ENCODE measurements around the gene COX6B2. TPM values are rescaled to one million over a fixed set of nuclear protein-coding genes. Genes with fewer than 3 reads are reported as not detected.
A peak's percentile ranks its signal among the peaks of the same experiment; 100 is the strongest.

The COX6B2 gene
- total and polyA plus RNA-seq, 10 donors: 0.06 to 1.6 (median 0.47) TPM; not detected in 3

DNA sequence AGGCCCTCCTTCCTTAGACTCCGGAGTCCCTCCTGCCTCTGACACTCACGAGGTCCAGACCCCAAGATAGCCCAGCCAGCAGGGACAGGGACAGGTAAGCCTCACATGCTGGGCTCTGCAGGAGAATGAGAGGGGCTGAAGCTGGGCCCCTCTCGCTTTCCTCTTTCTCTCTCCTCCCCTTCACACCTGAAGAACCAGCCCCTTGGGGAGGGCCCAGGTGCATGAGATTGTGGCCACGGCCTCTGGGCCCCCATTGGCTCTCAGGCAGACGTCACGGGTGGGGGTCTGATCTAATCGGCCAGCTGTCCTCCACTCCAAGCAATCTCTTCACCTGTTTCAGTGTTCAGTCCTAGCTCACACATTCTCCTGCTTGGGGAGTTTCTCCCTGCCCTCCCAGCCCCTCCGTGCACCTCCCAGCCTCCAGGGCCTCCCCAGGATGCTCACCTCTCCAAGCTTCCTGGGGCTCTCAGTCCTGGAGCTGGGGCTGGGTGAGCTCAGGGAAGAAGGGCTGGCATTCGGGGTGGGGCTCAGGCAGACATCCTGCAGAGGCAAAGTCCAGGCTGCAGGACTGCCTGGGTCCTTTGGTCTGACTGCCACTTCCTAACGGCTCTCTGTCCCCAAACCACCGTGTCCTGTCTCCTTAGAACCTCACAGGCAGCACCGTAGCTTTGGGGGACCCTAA, 32.2 kb downstream of the COX6B2 start:
- intact Hi-C loops (cut with DNase I; ENCODE audit: low total_unique reads): no loop called here
- Histone ChIP-seq H3K9me3 (no peaks in the 10 kb centered on the region), H3K4me3 (peak overlapping the region in 2 of 8 donors; percentile 5 to 9), H3K27me3 (replicated peaks in 1 of 7) (peaks cover 0 to 24% (median 0%) of the 10 kb centered on the region in 7 donors), H3K36me3 (peaks cover 0 to 9% (median 0%) of the 10 kb centered on the region in 6 donors), H3K4me1 (peaks cover 0 to 40% (median 0%) of the 10 kb centered on the region in 6 donors), H3K27ac (peak overlapping the region in 2 of 8 donors; percentile 53 to 76)
- TF ChIP-seq POLR2AphosphoS5 (IDR thresholded peaks at IDR 0.05) (no peak), POLR2A (IDR thresholded peaks at IDR 0.05) (no peak), CTCF (IDR thresholded peaks at IDR 0.05 in 8 of 11, conservative IDR thresholded peaks at IDR 0.05 in 3 of 11) (no peak)
- 45 to 55% (median 51%) methylated on average over 11 to 12 of the region's 12 CpGs for WGBS, 5 donors
- no peak for DNase-seq

- Histone ChIP-seq H3K4me3 (no peak overlapping the region), H3K4me1 (peaks cover 0 to 40% (median 0%) of the 10 kb centered on the region in 6 donors), H3K27me3 (replicated peaks in 1 of 7) (peaks cover 0 to 24% (median 0%) of the 10 kb centered on the region in 7 donors), H3K27ac (no peak overlapping the region), H3K9me3 (no peaks in the 10 kb centered on the region), H3K36me3 (peaks cover 0 to 10% (median 0%) of the 10 kb centered on the region in 6 donors)
- intact Hi-C loops (cut with DNase I; ENCODE audit: low total_unique reads): no loop called here
- DNase-seq: no peak
- 37 to 57% (median 48%) methylated on average over 9 of the region's 9 CpGs for WGBS, 5 donors
- TF ChIP-seq POLR2A (IDR thresholded peaks at IDR 0.05): no peak
- no peak for TF ChIP-seq POLR2AphosphoS5 (IDR thresholded peaks at IDR 0.05)
- no peak for TF ChIP-seq CTCF (IDR thresholded peaks at IDR 0.05 in 8 of 11, conservative IDR thresholded peaks at IDR 0.05 in 3 of 11)
Measured at GRCh38 chr19:55321466-55322137, 32.9 kb downstream of the COX6B2 start.

DNA sequence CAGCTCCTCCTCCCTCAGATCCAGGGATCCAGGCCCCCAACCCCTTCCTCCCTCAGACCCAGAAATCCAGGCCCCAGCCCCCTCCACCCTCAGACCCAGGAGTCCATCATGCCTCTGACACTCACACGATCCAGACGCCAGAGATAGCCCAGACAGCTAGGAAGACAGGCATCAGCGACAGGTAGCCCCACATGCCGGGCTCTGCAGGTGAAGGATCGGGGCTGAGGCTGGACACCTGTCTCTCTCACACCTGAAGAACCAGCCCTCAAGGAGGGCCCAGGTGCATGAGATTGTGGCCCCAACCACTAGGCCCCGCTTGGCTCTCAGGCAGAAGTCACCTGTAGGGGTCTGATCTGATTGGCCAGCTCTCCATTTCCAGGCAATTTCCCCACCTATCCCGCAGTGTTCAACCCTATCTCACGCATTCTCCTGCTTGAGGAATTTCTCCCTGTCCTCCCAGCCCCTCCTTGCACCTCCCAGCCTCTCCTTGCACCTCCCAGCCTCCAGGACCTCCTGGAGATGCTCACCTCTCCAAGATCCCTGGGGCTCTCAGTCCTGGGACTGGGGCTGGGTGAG, 33.6 kb downstream of the COX6B2 start:
- 83 to 89% (median 86%) methylated on average over 8 of the region's 8 CpGs for WGBS, 5 donors
- DNase-seq: no peak
- no peaks in the 10 kb centered on the region for H3K9me3 ChIP-seq
- H3K27ac ChIP-seq: no peak overlapping the region
- H3K27me3 ChIP-seq (replicated peaks in 1 of 7): peaks cover 0 to 24% (median 0%) of the 10 kb centered on the region in 7 donors
- H3K4me1 ChIP-seq: peaks cover 0 to 34% (median 0%) of the 10 kb centered on the region in 6 donors
- intact Hi-C loops (cut with DNase I; ENCODE audit: low total_unique reads): no loop called here
- H3K4me3 ChIP-seq: no peak overlapping the region
- H3K36me3 ChIP-seq: peaks cover 0 to 13% (median 0%) of the 10 kb centered on the region in 6 donors
- TF ChIP-seq CTCF (IDR thresholded peaks at IDR 0.05 in 8 of 11, conservative IDR thresholded peaks at IDR 0.05 in 3 of 11): no peak
- TF ChIP-seq POLR2AphosphoS5 (IDR thresholded peaks at IDR 0.05): no peak
- TF ChIP-seq POLR2A (IDR thresholded peaks at IDR 0.05): no peak

DNA sequence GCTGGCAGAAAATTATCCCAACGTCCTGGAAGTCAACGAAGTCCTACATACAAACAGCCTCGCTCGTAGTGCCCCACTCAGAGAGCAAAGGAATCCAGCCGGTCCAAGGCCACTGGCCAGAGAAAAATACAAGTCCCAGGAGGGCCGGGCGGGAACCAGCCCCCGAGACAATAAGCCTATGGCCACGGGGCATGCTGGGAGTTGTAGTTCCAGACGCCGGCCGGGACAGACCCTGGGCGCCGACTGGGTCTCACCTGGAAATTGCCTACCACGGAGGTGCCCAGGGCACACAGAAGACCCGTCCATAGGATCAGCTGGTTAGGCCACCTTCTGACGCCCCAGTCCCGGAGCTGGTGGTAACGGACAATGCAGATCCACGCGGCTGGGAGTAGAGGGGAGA, 34.7 kb downstream of the COX6B2 start:
- no peaks in the 10 kb centered on the region for H3K9me3 ChIP-seq
- TF ChIP-seq POLR2AphosphoS5 (IDR thresholded peaks at IDR 0.05) (no peak), CTCF (IDR thresholded peaks at IDR 0.05 in 8 of 11, conservative IDR thresholded peaks at IDR 0.05 in 3 of 11) (no peak), POLR2A (IDR thresholded peaks at IDR 0.05) (no peak)
- no peak for DNase-seq
- intact Hi-C loops (cut with DNase I; ENCODE audit: low total_unique reads): no loop called here
- H3K36me3 ChIP-seq: peaks cover 0 to 13% (median 0%) of the 10 kb centered on the region in 6 donors
- H3K27ac ChIP-seq: no peak overlapping the region
- no peak overlapping the region for H3K4me3 ChIP-seq
- 40 to 69% (median 59%) methylated on average over 21 of the region's 21 CpGs for WGBS, 5 donors
- peaks cover 0 to 24% (median 0%) of the 10 kb centered on the region in 7 donors for H3K27me3 ChIP-seq (replicated peaks in 1 of 7)
- peaks cover 0 to 23% (median 0%) of the 10 kb centered on the region in 6 donors for H3K4me1 ChIP-seq

Data from spleen (tissue), 11 donors.